ENCODE data around the gene FAM124A. TPM values are rescaled to one million over a fixed set of nuclear protein-coding genes. Genes with fewer than 3 reads are reported as not detected.
A peak's percentile ranks its signal among the peaks of the same experiment; 100 is the strongest.

Gene FAM124A
- total RNA-seq, 1 donor from 2014 or later, result 2.4 TPM

- no peak for TF ChIP-seq CTCF (IDR thresholded peaks at IDR 0.05)
- peaks cover 40% of the 10 kb centered on the region for H3K4me1 Mint-ChIP-seq (ENCODE audit: low read depth)
- H3K9me3 Mint-ChIP-seq (ENCODE audit: low read depth), result no peaks in the 10 kb centered on the region
- no peak overlapping the region for H3K4me3 Mint-ChIP-seq (ENCODE audit: unreplicated experiment)
- H3K27ac Mint-ChIP-seq (ENCODE audit: unreplicated experiment), result no peak overlapping the region
- no peak for DNase-seq (ENCODE audit: low spot score)
- H3K27me3 Mint-ChIP-seq (ENCODE audit: low read depth), result no peaks in the 10 kb centered on the region
- no peaks in the 10 kb centered on the region for H3K36me3 Mint-ChIP-seq (ENCODE audit: low read depth)
Measured at GRCh38 chr13:51266642-51267041, 44.4 kb downstream of the FAM124A start.

- Mint-ChIP-seq H3K36me3 (ENCODE audit: low read depth) (no peaks in the 10 kb centered on the region), H3K27ac (ENCODE audit: unreplicated experiment) (no peak overlapping the region), H3K27me3 (ENCODE audit: low read depth) (no peaks in the 10 kb centered on the region), H3K4me3 (ENCODE audit: unreplicated experiment) (no peak overlapping the region), H3K4me1 (ENCODE audit: low read depth) (peaks cover 34% of the 10 kb centered on the region), H3K9me3 (ENCODE audit: low read depth) (no peaks in the 10 kb centered on the region)
- DNase-seq (ENCODE audit: low spot score), result no peak
- TF ChIP-seq CTCF (IDR thresholded peaks at IDR 0.05), result no peak
Measured at GRCh38 chr13:51267622-51268021, 45.4 kb downstream of the FAM124A start.

- TF ChIP-seq CTCF (IDR thresholded peaks at IDR 0.05), result no peak
- peaks cover 33% of the 10 kb centered on the region for H3K4me1 Mint-ChIP-seq (ENCODE audit: low read depth)
- H3K4me3 Mint-ChIP-seq (ENCODE audit: unreplicated experiment), result no peak overlapping the region
- DNase-seq (ENCODE audit: low spot score), result no peak
- H3K27me3 Mint-ChIP-seq (ENCODE audit: low read depth), result no peaks in the 10 kb centered on the region
- H3K36me3 Mint-ChIP-seq (ENCODE audit: low read depth), result no peaks in the 10 kb centered on the region
- peak overlapping the region; percentile 70 for H3K27ac Mint-ChIP-seq (ENCODE audit: unreplicated experiment)
- no peaks in the 10 kb centered on the region for H3K9me3 Mint-ChIP-seq (ENCODE audit: low read depth)
Measured at GRCh38 chr13:51269039-51269438, 46.8 kb downstream of the FAM124A start.

GRCh38 chr13:51270623-51271415, 48.6 kb downstream of the FAM124A start:
- TF ChIP-seq CTCF (IDR thresholded peaks at IDR 0.05), result no peak
- Mint-ChIP-seq H3K36me3 (ENCODE audit: low read depth) (no peaks in the 10 kb centered on the region), H3K27ac (ENCODE audit: unreplicated experiment) (peak overlapping the region; percentile 5), H3K4me1 (ENCODE audit: low read depth) (peaks cover 33% of the 10 kb centered on the region), H3K27me3 (ENCODE audit: low read depth) (no peaks in the 10 kb centered on the region), H3K9me3 (ENCODE audit: low read depth) (no peaks in the 10 kb centered on the region), H3K4me3 (ENCODE audit: unreplicated experiment) (no peak overlapping the region)
- no peak for DNase-seq (ENCODE audit: low spot score)

- Mint-ChIP-seq H3K27ac (ENCODE audit: unreplicated experiment) (no peak overlapping the region), H3K27me3 (ENCODE audit: low read depth) (no peaks in the 10 kb centered on the region), H3K4me3 (ENCODE audit: unreplicated experiment) (no peak overlapping the region), H3K4me1 (ENCODE audit: low read depth) (peaks cover 36% of the 10 kb centered on the region), H3K36me3 (ENCODE audit: low read depth) (no peaks in the 10 kb centered on the region), H3K9me3 (ENCODE audit: low read depth) (no peaks in the 10 kb centered on the region)
- no peak for DNase-seq (ENCODE audit: low spot score)
- no peak for TF ChIP-seq CTCF (IDR thresholded peaks at IDR 0.05)
Measured at GRCh38 chr13:51271528-51272085, 49.4 kb downstream of the FAM124A start.

Measured in chondrocyte (in vitro differentiated cells).